GM12864 (cell line): ENCODE measurements around the gene ALDH2.
A peak's percentile ranks its signal among the peaks of the same experiment; 100 is the strongest.

Experiments
- DNase-seq: peaks from one replicate; pipeline ENCODE4 v3.0.0-alpha.2; 2011; ENCODE audit warnings: low read depth
- H3K4me3 ChIP-seq: 2 replicates; pipeline ENCODE4 v1.5.1; 2011; ENCODE audit warnings: mild to moderate bottlenecking, low read depth, low read length, control low read depth
- CTCF ChIP-seq: IDR thresholded peaks from 2 replicates; pipeline ENCODE4 v1.5.1; 2011; ENCODE audit warnings: low read depth, mild to moderate bottlenecking, moderate library complexity, low read length, control low read depth, inconsistent platforms; ENCODE audit errors: missing control alignments

The ALDH2 gene

GRCh38 chr12:111767362-111768158, 827 bp downstream of the ALDH2 start:
- DNase-seq = no peak

GRCh38 chr12:111768159-111768895, 1.6 kb downstream of the ALDH2 start:
- no peak for TF ChIP-seq CTCF
- H3K4me3 ChIP-seq = no peak overlapping the region
- DNase-seq = no peak

More at GRCh38 chr12:111767362-111768158, 827 bp downstream of the ALDH2 start:
- H3K4me3 ChIP-seq = peak overlapping the region; percentile 63
- no peak for TF ChIP-seq CTCF

DNA sequence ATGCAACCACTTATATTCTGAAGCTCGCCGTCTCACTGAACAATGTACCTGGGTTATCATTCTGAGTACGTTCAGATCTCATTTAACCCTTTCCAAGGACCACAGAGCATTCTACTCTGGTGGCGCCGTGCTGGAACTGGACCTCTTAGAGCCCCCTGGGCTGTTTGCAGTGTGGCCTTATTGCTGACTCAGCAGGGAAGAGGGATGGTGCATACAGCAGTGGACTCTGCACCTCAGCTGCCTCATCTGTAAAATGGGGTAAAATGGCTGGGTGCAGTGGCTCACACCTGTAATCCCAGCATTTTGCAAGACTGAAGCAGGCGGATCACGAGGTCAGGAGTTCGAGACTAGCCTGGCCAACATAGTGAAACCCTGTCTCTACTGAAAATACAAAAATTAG, 2.9 kb downstream of the ALDH2 start:
- no peak for DNase-seq
- TF ChIP-seq CTCF = no peak
- H3K4me3 ChIP-seq = no peak overlapping the region

GRCh38 chr12:111773801-111774551, 7.2 kb downstream of the ALDH2 start:
- DNase-seq = no peak
- no peak for TF ChIP-seq CTCF
- 0 out of 2 replicates have a peak overlapping the region, but pooled peaks have one; percentile 0 for H3K4me3 ChIP-seq

GRCh38 chr12:111775205-111776193, 8.8 kb downstream of the ALDH2 start:
- peak overlapping the region; percentile 1; the same call in 1 of the 2 replicates for H3K4me3 ChIP-seq
- TF ChIP-seq CTCF = no peak
- DNase-seq = peak; percentile 80

DNA sequence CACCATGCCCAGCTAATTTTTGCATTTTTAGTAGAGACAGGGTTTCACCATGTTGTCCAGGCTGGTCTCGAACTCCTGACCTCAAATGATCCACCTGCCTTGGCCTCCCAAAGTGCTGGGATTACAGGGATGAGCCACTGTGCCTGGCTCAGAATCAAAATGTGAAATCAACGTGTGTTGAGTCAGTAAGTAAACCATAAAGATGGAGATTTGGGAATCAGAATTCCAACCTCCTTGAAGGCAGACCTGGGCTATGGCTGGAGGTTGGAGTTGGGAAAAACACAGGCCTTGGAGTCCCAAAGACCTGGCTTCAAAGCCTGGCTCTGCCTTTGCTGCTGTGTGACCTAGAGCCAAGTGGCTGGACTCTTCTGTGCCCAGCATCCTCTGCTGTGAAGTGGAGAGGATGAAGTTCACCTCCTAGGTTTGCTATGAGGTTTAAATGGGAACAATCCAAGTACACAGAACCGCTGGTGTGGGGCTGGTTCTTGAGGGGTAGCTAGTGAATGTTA, 10.2 kb downstream of the ALDH2 start:
- TF ChIP-seq CTCF = no peak
- DNase-seq = no peak
- H3K4me3 ChIP-seq = no peak overlapping the region
